A549 treated with dexamethasone at 1 μM for 4 hours (cell line): ENCODE measurements around the gene MINPP1. TPM values are rescaled to one million over a fixed set of nuclear protein-coding genes. Genes with fewer than 3 reads are reported as not detected.

Source experiments
- total RNA-seq: library from RNA; stranded (reverse); fragments of 200-300 nt; extraction: Qiagen RNA extraction; gene quantifications from 5 replicates; pipeline ENCODE4 v1.2.3, GENCODE V29; 2022

The MINPP1 gene, protein sequence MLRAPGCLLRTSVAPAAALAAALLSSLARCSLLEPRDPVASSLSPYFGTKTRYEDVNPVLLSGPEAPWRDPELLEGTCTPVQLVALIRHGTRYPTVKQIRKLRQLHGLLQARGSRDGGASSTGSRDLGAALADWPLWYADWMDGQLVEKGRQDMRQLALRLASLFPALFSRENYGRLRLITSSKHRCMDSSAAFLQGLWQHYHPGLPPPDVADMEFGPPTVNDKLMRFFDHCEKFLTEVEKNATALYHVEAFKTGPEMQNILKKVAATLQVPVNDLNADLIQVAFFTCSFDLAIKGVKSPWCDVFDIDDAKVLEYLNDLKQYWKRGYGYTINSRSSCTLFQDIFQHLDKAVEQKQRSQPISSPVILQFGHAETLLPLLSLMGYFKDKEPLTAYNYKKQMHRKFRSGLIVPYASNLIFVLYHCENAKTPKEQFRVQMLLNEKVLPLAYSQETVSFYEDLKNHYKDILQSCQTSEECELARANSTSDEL
- total RNA-seq = 20.5 to 28.1 TPM (median 27.1 TPM) in 5 replicates

DNA sequence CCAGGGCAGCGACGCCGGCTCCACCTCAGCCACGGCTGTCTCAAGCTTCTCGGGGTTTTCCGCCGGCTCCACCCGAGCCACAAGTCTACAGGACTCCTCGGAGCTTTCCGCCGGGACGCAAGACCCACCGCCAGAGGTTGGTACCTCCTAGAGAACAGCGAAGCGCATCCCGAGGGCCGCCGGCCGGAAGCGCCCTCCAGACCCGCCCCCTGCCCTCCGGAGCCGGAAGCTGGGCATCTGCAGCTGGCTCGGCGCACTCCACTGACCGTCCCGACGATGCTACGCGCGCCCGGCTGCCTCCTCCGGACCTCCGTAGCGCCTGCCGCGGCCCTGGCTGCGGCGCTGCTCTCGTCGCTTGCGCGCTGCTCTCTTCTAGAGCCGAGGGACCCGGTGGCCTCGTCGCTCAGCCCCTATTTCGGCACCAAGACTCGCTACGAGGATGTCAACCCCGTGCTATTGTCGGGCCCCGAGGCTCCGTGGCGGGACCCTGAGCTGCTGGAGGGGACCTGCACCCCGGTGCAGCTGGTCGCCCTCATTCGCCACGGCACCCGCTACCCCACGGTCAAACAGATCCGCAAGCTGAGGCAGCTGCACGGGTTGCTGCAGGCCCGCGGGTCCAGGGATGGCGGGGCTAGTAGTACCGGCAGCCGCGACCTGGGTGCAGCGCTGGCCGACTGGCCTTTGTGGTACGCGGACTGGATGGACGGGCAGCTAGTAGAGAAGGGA is at the start of gene MINPP1:
TSS of gene MINPP1 (plus strand) at position 254 of the 726 bp plus-strand sequence. CDS start at position 277, 23 bp downstream.

Other genes starting within 250 kb of the MINPP1 start
- 0.97 to 1.7 TPM (median 1.4 TPM) in 5 replicates for gene NUTM2D, start 147.1 kb upstream of the MINPP1 start, total RNA-seq
- gene PAPSS2, start 155.0 kb downstream of the MINPP1 start, total RNA-seq = 16.5 to 23.7 TPM (median 20.8 TPM) in 5 replicates